Fibroblast of lung (primary cell): ENCODE results near the gene TCERG1L. TPM values are rescaled to one million over a fixed set of nuclear protein-coding genes. Genes with fewer than 3 reads are reported as not detected.

Experiments
- DNase-seq, 2 donors: peaks; one replicate each; pipeline versions ENCODE4 v3.0.0 to v3.0.0-alpha.2; 2010; ENCODE audit warnings: low read depth in 2 of 2
- H2AFZ ChIP-seq: 2 replicates; pipeline ENCODE4 v1.5.1; 2012; ENCODE audit warnings: low read length, control low read depth, inconsistent platforms
- H3K27ac ChIP-seq: 2 replicates; pipeline ENCODE4 v1.5.1; 2011; ENCODE audit warnings: low read length, control low read depth; ENCODE audit not compliant: insufficient read depth
- H3K27me3 ChIP-seq: 2 replicates; pipeline ENCODE4 v1.5.1; 2011; ENCODE audit warnings: mild to moderate bottlenecking, low read length; ENCODE audit not compliant: control insufficient read depth, insufficient read depth
- H3K36me3 ChIP-seq: 2 replicates; pipeline ENCODE4 v1.5.1; 2011; ENCODE audit warnings: low read length; ENCODE audit not compliant: control insufficient read depth, insufficient read depth
- H3K4me1 ChIP-seq: 2 replicates; pipeline ENCODE4 v1.5.1; 2011; ENCODE audit warnings: low read length; ENCODE audit not compliant: control insufficient read depth, insufficient read depth; ENCODE audit errors: extremely low read depth
- H3K4me2 ChIP-seq: 2 replicates; pipeline ENCODE4 v1.5.1; 2011; ENCODE audit warnings: low read length, control low read depth; ENCODE audit not compliant: insufficient read depth; ENCODE audit errors: extremely low read depth
- H3K4me3 ChIP-seq, 4 experiments: fragments of 200-600 bp in 1 of 4; sonication (generic) in 1 of 4; replicated peaks in 1 of 4; 2 replicates each; pipeline ENCODE4 v1.5.1; 2011 to 2016; ENCODE audit warnings: low read length in 4 of 4, low read depth in 3 of 4, mild to moderate bottlenecking in 3 of 4, control low read depth in 2 of 4, inconsistent platforms in 1 of 4, mixed read lengths in 1 of 4; ENCODE audit not compliant: insufficient read depth in 1 of 4; ENCODE audit errors: control extremely low read depth in 1 of 4
- H3K79me2 ChIP-seq: 2 replicates; pipeline ENCODE4 v1.5.1; 2012; ENCODE audit warnings: mild to moderate bottlenecking, low read length, inconsistent platforms; ENCODE audit not compliant: control insufficient read depth, insufficient read depth
- H3K9ac ChIP-seq: 2 replicates; pipeline ENCODE4 v1.5.1; 2011; ENCODE audit warnings: mild to moderate bottlenecking, low read length, control low read depth; ENCODE audit not compliant: insufficient read depth
- H3K9me3 ChIP-seq: 2 replicates; pipeline ENCODE4 v1.5.1; 2012; ENCODE audit warnings: low read depth, low read length; ENCODE audit not compliant: control insufficient read depth, insufficient read depth
- H4K20me1 ChIP-seq: 2 replicates; pipeline ENCODE4 v1.5.1; 2011; ENCODE audit warnings: low read length; ENCODE audit not compliant: control insufficient read depth, insufficient read depth; ENCODE audit errors: extremely low read depth
- EZH2 ChIP-seq: IDR thresholded peaks from 2 replicates; pipeline ENCODE4 v1.5.1; 2012; ENCODE audit warnings: low read length, control low read depth, mild to moderate bottlenecking; ENCODE audit errors: missing control alignments
- polyA plus RNA-seq, 2 donors: library from polyadenylated mRNA; depleted of rRNA in 1 of 2; stranded (reverse) in 1 of 2; unstranded in 1 of 2; fragments of >200 nt; gene quantifications; 2 replicates each; pipeline ENCODE4 v1.2.1, GENCODE V29; 2011 to 2012; ENCODE audit warnings: missing spikeins in 1 of 2
- total RNA-seq: library from RNA; depleted of rRNA; stranded (reverse); fragments of >200 nt; gene quantifications from 2 replicates; pipeline ENCODE4 v1.2.1, GENCODE V29; 2014
- TF ChIP-seq, protein P1 (sequence below), 2 donors: IDR thresholded peaks in 1 of 2; conservative IDR thresholded peaks in 1 of 2; 1 replicate in 1 of 2; 2 replicates in 1 of 2; pipeline ENCODE4 v1.5.1; 2011 to 2012; ENCODE audit warnings: low read length in 2 of 2, control low read depth in 1 of 2, inconsistent platforms in 1 of 2, low read depth in 1 of 2, mild to moderate bottlenecking in 1 of 2

Gene TCERG1L
- total and polyA plus RNA-seq, 2 donors (not counting 1 experiment from before 2014, with no cell fraction given), result 0.02 TPM; not detected in 1

DNA sequence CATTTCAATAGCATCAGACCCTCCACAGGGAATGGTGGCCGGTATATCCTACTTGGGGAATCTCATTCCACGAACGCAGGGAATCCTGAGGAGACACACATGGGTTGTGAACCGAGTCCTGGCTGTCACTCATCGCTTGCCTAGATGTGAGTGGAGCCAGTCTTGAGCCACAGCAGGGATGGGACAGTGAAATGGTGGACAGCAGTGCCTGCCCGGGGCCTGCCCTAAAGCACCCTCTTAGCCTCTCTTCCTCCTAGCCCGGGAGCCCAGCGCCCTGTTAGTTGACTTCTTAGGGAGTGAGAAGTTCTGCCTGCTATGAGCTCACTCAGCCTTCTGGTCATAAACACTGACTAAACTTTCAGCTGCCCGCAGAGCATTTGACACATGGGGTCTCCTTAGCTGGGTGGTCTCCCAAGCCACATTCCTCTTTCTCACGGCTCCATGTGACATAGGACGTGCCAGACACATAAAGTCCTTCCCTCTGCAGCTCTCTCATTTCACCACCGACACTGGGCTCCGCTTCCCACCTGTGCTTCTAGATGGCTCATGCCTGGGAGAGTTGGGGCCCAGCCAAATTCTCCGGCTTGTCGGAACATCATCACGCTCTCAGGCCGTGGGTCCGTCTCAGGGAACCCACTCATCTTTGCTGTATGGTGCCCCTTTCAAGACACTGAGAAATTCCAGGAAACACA lies 60.9 kb downstream of the TCERG1L start:
- no peak overlapping the region for H2AFZ ChIP-seq
- H3K4me3 ChIP-seq, result no peak overlapping the region

DNA sequence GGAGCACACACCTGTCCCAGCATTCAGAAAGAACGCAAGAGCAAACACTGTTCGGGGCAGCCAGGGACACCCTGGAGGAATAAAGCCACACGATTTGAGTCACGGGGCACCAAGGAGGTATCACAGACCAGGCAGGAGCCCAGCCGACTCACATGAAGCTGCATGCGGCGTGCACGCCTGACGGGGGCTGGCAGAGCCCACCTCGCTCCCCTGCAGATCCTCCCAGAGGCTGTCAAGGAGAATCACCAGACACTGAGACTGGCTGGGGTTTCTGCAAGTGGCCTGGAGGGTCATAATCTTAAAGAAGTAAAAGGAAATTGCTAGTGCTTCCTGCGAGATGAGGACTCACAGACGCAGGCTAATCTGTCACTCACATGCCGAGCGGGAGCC lies 61.6 kb downstream of the TCERG1L start:
- Histone ChIP-seq H3K36me3 (no peaks in the 10 kb centered on the region), H3K79me2 (no peaks in the 10 kb centered on the region), H3K9ac (no peak overlapping the region), H3K4me1 (no peaks in the 10 kb centered on the region), H3K9me3 (no peaks in the 10 kb centered on the region), H3K27me3 (no peaks in the 10 kb centered on the region), H2AFZ (no peak overlapping the region), H3K4me2 (no peak overlapping the region), H3K4me3 (no peak overlapping the region), H4K20me1 (no peaks in the 10 kb centered on the region), H3K27ac (no peak overlapping the region)
- no peak for DNase-seq
- TF ChIP-seq, protein P1, sequence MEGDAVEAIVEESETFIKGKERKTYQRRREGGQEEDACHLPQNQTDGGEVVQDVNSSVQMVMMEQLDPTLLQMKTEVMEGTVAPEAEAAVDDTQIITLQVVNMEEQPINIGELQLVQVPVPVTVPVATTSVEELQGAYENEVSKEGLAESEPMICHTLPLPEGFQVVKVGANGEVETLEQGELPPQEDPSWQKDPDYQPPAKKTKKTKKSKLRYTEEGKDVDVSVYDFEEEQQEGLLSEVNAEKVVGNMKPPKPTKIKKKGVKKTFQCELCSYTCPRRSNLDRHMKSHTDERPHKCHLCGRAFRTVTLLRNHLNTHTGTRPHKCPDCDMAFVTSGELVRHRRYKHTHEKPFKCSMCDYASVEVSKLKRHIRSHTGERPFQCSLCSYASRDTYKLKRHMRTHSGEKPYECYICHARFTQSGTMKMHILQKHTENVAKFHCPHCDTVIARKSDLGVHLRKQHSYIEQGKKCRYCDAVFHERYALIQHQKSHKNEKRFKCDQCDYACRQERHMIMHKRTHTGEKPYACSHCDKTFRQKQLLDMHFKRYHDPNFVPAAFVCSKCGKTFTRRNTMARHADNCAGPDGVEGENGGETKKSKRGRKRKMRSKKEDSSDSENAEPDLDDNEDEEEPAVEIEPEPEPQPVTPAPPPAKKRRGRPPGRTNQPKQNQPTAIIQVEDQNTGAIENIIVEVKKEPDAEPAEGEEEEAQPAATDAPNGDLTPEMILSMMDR (conservative IDR thresholded peaks at IDR 0.05 in 1 of 2, IDR thresholded peaks at IDR 0.05 in 1 of 2; ENCODE audit: low read depth in 1 of 2, low read length in 2 of 2), result no peak
- TF ChIP-seq EZH2, result no peak

More for the DNA sequence above, 60.9 kb downstream of the TCERG1L start:
- Histone ChIP-seq H3K27ac (no peak overlapping the region), H3K4me2 (no peak overlapping the region), H3K4me1 (no peaks in the 10 kb centered on the region), H3K9ac (no peak overlapping the region), H3K36me3 (no peaks in the 10 kb centered on the region), H3K9me3 (no peaks in the 10 kb centered on the region), H4K20me1 (no peaks in the 10 kb centered on the region), H3K79me2 (no peaks in the 10 kb centered on the region), H3K27me3 (no peaks in the 10 kb centered on the region)
- TF ChIP-seq EZH2, result no peak
- TF ChIP-seq, protein P1 (conservative IDR thresholded peaks at IDR 0.05 in 1 of 2, IDR thresholded peaks at IDR 0.05 in 1 of 2; ENCODE audit: low read depth in 1 of 2, low read length in 2 of 2), result no peak
- DNase-seq, result no peak

DNA sequence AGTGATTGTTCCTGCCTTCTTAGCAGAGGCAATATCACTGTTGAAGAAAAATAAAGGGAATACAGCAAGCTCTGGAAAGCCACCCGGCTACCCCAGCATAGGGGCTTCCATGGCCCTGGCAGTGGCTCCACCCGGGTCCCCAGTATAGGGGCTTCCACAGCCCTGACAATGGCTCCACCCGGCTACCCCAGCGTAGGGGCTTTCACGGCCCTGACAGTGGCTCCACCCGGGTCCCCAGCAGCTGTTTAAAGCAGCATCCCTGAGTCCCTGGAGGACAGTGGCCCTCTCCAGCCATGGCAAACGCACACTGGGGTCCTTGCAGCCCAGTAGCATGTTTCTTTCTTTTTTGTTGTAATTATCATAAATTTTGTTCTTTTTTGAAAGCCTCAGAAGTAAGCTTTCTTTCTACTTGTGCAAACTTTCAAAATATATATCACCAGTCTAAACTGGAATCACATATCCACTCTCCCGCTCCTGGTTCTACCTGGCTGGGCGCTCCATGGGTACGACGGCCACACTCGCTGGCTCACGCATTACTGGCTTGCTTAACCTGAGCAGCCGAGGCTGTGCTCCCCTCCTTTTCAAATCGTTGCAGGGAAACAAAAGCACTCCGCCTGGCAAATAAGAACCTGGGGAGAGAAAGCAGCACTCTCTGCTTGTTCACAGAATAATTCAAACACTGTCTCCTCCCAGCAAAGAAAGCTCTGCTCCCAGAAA lies 62.1 kb downstream of the TCERG1L start:
- Histone ChIP-seq H3K4me3 (no peak overlapping the region), H3K27me3 (no peaks in the 10 kb centered on the region), H4K20me1 (no peaks in the 10 kb centered on the region), H3K4me1 (no peaks in the 10 kb centered on the region), H3K27ac (no peak overlapping the region), H3K4me2 (no peak overlapping the region), H3K9ac (no peak overlapping the region), H3K9me3 (no peaks in the 10 kb centered on the region), H3K79me2 (no peaks in the 10 kb centered on the region), H3K36me3 (no peaks in the 10 kb centered on the region), H2AFZ (no peak overlapping the region)
- no peak for TF ChIP-seq EZH2
- TF ChIP-seq, protein P1 (conservative IDR thresholded peaks at IDR 0.05 in 1 of 2, IDR thresholded peaks at IDR 0.05 in 1 of 2; ENCODE audit: low read depth in 1 of 2, low read length in 2 of 2), result no peak
- DNase-seq, result no peak
